T-helper 9 cell (primary cell): ENCODE measurements around the gene NEDD9.

ENCODE experiments used
- DNase-seq: peaks from one replicate; pipeline ENCODE4 v3.0.0-alpha.2; 2020

The NEDD9 gene

DNA sequence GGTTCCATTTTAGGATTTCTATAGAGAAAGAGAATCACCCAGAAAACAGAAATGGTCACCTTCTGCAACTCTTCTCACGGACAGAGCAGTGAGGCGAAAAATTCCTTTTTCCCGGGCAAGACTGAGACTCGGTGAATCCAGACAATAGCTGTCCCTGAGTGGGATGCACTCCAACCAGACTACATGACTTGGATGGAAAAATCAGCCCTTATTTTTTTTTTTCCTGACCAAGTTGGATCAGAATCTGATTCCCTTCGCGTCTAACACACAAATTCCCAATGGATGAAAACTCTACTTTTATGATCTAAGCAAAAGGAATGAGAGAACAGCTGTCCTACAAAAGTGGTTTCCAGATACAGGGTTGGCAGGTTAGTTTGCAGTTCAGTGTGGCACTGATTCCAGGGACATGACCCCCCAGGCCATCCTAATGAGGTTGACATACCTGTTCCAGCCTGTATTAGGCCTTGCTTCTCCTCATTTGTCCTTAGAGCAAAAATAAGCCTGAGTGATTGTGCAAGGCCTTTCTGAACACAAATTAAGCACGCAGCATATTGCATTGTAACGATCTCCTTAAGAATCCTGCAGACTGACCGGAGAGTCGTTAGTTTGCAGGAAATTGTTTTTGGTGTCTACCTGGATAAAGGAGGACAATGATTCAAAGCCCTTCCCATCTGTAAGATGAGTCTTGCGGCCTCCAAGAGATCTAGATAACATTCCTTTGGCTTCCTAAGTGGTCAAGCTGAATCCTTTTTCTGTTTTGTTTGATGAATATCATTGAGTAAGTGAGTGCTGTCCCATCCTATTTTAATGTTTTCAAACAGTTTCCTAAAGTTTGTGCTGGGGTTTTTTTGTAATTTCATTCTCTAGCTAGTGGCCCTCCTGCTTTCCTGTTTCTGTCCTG lies 1.5 kb upstream of the NEDD9 start:
- no peak for DNase-seq

DNA sequence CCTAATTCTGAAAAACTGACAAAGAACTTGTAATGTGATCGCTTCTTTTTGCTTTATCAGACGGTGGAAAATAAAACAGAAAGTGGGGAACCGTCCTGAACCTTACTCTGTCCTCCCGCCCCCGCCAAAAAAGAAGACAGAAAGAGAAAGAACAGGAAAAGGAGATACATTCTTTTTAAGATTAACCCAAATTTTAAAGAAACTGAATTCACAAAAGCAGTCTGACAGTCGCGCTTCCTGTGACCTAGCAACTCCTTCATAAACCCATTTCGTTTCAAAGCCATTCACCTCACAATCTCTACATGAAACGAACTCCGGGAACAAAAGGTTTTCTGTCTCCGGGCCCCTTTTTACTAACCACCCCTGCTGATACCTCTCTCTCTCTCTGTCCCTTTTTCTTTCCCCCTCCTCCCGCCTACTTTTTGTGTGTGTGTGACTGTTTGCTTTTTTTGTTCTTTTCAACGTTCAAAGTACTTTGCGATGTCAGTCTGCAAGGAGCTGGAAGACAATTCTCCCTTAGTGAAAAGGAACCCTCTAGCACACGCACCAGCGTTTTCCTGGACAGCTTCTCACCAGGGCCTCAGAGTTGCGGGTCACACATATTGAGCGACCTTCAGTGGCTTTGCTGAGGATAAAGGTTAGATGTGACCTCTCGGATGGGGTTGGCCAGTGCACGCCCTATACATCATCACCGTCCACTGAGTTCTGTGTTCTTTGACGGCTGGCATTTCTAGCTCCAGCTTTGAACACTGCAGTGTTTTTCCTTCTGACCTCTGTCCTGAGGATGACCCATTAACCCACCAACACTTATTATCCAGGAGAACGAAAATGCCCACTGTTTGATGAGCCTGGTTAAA lies 530 bp upstream of the NEDD9 start:
- no peak for DNase-seq

DNA sequence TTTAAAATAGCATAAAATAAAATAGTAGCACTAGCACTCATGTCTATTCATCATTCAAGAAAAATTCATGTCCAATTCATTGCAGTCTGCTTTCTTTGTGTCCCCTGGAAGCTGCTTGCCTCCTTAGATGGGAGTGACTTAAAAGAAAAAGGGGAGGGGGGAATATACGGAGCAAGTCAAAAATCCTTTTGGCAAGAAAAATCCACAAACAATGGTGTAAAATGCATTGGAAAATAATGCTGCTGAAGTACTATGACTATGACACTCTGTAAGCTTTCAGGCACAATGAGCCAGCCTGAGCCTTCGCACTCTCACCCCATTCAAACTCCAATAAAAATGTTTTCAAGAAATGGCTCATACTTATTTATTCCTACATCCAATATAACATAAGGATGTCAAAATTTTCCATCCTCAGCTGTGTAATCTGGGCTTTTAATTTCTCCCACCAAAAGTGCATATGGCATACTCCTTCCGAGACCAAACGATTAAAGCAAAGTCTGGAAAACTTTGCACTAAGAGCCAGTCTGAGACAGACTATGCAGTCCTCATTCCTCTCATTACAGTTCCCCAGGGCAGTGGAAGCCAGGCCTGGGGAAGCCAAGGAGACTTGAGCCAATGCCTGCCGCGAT lies 790 bp downstream of the NEDD9 start:
- DNase-seq = no peak

DNA sequence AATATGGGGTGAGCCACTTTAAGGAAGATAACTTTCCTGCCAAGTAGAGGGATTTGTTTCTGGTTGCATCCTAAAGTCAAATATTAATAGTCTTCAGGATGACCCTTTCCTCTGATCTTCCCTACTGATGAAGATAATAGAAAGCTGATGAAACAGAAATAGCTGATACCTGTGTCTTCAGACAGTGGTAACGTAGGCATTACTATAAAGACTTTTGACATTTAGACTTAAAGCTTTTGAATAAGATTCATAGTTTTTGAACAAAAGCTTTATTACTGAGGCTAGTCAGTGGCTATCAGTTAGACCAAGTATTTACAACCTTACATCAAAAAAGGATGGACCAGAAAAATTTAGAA lies 1.4 kb downstream of the NEDD9 start:
- DNase-seq = no peak

DNA sequence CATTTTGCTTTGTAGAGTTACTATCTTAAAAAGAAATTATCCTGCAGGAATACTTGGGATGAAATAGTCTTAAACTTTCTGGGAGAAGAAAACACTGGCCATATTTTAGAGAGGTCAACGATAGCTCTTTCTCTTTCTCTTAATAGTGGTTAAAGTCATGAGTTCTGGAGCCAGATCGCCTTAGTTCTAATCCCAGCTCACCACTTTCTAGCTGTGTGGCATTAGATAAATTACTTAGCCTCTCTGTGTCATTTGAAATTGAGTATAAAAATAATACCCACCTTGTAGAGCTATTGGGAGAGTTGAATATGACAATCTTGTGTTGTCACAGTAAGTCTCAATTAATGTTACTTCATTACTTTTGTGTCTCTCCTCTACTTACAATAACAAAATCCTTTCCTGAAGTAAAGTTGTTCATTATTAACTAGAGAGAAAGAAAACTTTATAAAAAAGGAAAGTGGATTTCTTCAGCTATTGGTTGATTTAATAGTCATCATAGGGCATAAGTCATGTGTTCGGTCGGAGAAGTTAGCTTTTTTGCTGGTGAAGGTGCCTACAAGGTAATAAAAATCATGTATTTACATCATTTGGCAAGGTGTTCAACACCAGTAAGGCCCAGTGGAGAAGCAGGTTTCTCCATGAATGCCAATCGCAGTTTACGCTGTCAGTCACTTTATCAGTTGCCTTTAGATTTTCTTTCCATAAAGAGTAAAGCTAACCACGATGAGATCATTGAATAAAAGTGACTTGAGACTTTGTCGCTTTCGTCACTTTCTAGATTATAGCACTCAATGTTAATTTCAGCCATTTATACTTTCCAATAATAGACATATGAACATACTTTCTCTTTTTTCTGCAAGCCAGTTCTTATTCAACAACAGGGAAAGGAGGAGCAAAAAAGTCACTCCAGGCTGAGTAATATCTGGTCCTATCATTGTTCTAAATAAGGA lies 2.0 kb downstream of the NEDD9 start:
- DNase-seq = no peak

DNA sequence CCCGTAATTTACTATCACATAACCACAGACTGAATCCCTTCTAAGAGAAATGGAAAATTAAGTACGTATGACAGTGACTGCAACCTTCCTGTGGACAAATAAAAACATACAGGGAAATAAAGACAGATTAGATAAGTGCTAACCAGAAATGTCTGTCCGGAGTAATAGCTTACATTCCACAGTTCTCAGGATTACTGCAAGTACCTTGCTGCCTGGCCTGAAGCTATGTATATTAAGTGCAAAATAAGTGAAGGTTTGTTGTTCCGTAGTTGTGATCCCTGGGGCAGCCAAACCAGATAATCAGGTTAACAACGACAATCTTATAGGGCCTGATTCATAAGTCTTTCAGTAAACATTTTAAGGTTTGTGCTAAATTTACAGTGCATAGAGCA lies 2.8 kb downstream of the NEDD9 start:
- DNase-seq = no peak

DNA sequence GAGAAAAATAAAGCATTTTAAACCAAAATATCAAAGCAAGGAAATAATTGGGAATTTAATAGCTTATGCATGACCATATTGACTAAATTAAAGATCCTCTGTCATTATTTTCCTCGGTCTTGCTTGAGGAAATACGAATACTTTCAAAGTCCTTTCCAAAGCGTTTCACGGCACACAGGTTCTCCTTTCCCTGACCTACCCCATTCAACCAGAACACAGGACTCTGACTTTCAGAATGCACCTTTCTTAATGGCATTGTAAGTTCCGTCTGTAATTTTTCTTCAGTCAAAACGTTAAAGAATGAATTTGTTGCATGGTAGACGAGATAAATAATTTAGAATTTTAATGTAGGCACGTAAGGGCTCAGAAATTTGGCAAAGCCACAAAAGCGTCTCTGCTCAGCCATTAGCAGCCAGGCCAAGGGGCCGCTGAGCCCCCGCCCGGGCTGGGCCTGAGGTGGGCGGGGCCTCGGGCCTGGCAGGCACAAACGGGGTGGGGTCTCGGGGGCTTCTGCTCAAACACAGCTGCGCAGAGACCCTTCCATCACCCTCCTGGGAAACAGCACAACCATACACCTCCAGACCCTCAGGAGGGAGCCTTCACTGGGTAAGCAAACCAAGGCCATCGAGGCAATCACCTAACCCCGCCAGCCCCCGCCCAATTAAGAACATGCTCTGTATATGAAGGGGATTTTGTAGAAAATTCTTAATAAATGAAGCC lies 3.4 kb downstream of the NEDD9 start:
- DNase-seq = no peak

DNA sequence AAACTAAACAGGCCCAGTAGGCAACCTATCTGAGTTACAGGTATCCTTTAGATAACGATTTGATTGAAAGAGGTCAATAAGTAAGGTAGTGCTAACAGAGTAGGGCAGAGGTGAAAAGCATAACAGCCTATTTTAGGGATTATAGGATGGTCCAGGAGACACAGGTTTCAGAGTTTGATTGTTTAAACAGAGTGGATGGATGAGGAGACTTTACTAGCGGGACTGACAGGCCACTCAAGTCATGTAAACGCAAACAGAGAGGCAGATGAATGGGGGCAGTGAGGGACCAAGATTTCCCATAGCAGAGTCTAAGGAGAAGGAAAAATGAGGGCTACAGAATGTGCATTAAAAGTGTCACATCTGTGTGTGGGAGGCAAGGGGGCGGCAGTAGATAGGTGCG lies 4.8 kb downstream of the NEDD9 start:
- no peak for DNase-seq

DNA sequence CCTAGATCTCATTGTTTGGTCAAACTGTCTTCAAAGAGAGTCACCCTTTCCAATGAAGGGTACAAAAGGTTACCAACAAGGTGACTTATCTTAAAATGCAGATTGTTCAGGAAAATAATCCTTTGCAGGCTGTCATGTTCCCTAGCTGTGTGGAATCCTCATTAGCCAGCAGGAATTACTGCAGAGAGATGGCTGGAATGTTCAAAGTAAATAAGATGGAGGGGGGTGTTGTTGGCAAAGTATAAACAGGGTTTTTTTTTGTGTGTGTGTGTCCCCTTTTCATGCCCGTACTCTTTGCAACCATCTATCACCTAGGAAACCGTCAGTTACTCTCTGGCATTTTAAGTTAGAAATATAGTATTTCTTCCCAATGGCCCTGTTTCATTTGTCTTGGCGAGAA lies 6.5 kb downstream of the NEDD9 start:
- DNase-seq = no peak

DNA sequence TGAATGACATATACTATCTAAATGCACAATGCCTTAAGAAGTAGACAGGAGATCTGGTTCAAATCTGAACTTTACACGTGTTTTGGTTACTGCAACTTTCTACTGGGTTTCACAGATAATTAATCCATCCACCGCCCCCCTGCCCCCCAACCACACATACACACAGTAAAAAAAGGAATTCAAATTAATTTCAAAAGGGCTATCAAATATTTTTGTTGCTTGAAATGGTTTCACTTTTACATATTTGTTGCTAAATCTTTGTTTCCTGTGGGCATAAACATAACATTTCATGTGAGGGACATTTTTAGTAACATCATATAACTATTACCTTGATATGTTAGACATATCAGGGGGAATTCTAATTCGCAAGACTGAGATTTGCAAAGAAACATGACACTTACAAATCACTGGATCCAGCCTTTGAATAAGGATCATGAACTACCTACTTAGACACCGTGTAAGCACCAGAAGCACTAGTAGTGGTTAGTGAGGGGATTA lies 7.5 kb downstream of the NEDD9 start:
- DNase-seq = no peak

DNA sequence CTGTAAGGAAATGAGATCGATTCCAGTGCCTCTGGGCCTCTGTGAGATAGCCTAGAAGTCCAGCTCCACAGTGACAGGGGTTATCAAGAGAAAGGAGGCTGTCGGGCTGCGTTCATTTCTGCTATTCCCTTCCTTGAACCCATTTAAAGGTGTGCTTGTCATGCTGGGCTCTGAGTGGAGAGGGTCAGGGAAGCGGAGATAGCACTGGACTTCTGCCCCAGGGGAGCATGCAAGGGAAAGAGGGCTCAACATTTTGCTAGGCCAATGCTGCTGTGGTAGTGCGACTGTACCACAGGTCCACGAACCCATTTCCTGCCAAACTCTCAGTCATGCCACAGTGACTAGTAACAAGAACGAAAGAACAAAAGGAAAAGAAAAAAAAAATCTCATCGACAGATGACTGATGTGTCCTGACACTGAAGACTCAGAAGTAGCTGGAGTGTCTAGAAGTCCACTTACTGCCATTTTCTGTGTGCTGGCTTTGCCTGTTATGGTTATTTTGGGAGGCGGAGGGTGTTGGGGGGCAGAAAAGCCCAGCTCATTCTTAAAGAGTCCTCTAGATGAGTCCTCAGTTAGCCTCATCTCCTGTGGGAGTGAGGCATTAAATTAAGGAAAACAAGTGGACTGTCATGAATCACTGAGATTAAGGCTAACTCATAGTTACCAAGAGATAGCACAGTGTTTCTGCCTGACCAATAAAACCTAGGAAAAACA lies 8.1 kb downstream of the NEDD9 start:
- DNase-seq = no peak

DNA sequence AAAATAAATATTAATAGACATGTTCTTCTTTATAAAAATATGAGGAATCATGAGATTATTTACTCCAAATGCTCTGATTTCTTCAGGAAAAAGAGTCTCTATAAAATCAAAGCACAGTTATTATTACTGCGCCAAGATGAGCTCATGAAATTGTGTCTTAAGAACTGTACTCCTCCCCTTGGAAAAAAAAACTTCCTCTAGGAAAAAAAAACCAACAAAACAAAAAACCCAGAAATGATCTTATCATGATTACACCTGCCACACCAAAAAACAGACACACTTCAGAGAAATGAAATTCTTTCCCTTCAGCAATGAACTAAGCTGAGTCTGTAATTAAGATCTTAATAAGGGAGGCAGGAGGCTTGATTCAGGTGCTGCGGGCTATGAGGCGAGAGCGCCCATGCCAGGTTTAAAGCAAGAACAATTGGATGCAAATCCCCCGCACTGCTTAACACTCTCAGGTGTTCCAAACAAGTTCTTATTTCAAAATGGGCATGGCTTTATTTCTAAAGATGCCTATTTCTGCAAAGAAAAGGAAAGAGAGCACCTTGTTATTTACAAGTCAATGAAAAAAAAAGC lies 9.1 kb downstream of the NEDD9 start:
- DNase-seq = no peak

DNA sequence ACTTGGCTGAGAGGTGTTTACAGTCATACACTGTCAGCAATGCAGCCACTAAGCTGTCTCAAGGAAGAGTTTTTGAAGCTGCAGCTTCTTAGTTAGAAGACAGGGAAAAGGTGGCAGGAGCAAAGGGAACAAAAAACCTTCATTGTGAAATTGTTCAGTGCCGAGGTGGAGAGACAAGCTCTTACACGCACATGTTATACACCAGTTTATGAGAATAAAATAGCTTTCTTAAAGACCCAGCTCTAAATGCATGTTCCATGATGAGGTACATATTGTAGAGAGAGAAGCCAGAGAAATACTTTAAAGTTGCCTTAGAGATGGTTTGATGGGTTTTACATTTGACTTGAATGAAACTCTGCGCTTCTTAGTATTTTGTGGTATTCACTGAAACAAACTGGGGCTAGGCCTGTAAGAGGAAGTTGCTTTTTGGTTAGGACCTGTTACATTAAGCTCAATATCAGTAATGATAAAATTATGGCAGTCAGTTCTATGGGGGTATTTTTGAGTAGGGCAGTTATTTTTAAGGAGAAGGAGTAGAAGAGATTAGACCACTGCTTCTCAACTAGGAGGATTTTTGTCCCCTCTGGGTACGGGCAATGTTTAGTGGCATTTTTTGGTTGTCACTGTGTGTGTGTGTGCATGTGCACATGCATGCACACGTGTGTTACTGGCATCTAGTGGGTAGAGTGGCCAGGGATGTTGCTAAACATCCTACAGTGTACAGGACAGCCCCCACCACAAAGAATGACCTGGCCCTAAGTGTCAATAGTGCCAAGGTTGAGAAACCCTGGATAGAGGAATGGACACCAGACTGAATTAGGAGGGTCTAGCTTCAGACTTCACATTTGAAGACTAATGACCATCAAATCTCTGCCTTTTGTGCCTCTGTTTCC lies 9.8 kb downstream of the NEDD9 start:
- DNase-seq = no peak

DNA sequence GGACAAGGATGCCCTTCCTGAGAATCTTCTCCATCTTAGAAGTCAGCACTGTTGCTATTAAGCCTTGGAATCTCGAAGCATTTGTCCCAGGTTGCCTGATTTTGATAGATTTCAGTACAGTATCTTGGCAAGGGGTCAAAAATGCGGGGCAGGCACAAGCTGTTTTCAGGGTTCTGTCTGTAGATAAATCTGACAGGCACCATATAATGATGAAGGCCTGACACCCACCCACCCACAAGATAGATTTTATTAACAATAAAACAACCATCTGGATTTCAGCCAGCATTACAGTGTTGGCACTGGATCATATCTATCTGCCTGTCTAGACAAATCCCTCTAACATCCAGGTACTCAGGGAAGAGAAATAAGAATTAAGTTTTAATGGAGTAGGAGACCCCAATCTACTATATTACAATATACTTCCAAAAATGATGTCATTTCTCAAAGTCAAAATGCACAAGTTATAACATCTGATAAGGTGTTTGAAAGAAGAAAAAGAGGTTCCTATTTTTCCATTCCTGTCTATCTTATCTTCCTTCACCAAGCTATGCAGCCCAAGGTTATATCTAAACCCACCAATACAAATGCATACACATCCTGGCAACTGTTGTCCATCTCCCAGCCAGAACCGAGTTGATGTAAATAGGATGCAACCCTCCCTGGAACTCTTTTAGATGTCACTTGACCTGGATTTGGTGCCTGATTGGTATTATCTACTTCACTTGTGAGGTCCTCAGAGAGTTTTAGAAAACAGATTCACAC lies 10.7 kb downstream of the NEDD9 start:
- DNase-seq = no peak

DNA sequence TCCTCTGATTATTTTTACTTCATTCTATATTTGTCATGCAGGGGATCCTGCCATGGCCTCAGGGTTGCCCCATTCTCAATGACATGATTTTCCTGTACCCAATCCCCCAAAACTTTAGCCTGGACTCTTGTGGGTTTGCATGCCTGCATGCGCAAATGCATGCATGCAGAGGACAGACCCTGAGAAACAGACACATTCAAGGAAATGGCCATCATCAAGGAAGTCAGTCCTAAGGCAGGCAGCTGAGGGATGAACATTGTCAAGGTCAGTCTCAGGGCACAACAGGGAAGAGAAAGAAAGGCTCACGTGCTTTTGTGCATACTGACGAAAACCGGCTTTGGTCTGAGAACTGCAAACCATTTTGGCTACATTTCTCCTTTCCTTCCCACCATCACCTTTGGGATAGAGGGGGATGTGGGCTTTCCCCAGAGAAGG lies 13.1 kb downstream of the NEDD9 start:
- DNase-seq = no peak

DNA sequence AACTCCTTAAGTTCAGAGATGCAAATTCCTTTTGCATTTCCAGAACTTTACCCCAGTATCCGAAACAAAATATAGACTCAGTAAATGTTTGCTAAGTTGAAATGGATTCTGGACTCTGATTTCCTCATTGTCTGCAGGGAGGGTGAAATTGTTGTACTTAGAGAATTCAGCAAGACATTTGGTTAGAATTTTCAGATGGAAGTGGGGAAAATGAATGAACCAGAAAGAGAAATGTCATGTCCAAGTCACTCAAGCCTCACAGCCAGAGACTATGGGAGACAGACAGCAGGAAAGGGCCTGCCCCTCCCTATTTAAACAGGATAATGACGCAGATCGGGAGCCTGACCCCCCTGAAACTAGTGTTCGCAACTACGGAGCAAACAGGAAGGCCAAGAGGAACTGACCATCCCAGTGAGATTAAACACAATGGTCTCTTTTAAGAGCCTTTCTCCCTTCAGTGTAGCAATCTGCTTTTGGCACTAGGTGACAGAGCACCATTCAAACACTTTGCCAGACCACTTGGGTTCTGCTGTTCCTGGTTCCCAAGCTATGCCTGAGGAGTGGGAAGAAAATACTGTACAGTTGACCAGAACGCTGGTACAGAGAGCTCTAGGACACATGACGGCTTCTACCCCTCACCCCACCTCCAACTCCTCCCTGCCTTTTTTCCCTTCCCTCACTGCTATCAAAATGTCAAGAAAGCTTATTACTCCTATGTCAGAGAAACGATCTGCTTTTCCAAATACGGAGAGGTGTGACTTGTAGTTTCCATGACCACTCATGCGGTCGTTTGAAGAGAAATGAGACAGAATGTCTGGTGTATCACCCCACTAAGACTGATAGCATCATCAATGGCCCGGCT lies 13.7 kb downstream of the NEDD9 start:
- DNase-seq = no peak

DNA sequence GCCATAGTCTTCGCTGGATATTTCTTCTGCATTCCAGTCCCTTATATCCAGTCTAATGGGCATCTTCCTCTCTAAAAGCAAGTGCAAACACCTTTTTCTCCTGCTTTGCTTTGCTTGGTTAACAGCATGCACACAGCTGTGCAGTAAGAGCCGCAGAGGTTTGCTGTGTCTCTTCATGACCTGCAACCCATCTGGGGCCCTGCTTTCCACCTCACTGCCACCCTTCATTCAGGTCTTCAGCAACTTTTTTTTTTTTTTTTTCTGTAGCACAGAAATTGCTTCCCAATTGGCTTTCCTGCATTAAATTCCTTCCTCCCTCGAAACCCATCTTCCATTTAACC lies 14.4 kb downstream of the NEDD9 start:
- no peak for DNase-seq
